HepG2 (cell line): ENCODE results near the gene CEBPE. TPM values are rescaled to one million over a fixed set of nuclear protein-coding genes. Genes with fewer than 3 reads are reported as not detected.

Experiments used
- ARHGAP35 ChIP-seq: sonication (generic); formaldehyde crosslinking; IDR thresholded peaks from 2 replicates; pipeline ENCODE4 v1.9.0; 2022; ENCODE audit warnings: mild to moderate bottlenecking, inconsistent platforms, moderate library complexity, missing genetic modification reagents, borderline replicate concordance
- ATF6 ChIP-seq: sonication (generic); formaldehyde crosslinking; conservative IDR thresholded peaks from 2 replicates; pipeline ENCODE4 v1.4.0; 2020; ENCODE audit warnings: missing genetic modification reagents
- BRD4 ChIP-seq: sonication (generic); formaldehyde crosslinking; IDR thresholded peaks from 2 replicates; pipeline ENCODE4 v1.4.0; 2020; ENCODE audit warnings: missing genetic modification reagents
- GLI4 ChIP-seq: sonication (generic); formaldehyde crosslinking; IDR thresholded peaks from 2 replicates; pipeline ENCODE4 v1.5.1; 2020; ENCODE audit warnings: missing genetic modification reagents, mild to moderate bottlenecking, moderate library complexity, borderline replicate concordance
- MBD4 ChIP-seq: IDR thresholded peaks from 2 replicates; pipeline ENCODE4 v1.6.1; 2012; ENCODE audit warnings: low read length, inconsistent platforms, borderline replicate concordance
- NFE2L1 ChIP-seq: sonication (generic); formaldehyde crosslinking; IDR thresholded peaks from 2 replicates; pipeline ENCODE4 v1.4.0; 2020; ENCODE audit warnings: missing genetic modification reagents, mild to moderate bottlenecking, borderline replicate concordance
- REST ChIP-seq, 2 experiments: IDR thresholded peaks; 2 replicates each; pipeline ENCODE4 v1.6.1; 2011 to 2012; ENCODE audit warnings: low read length in 2 of 2, borderline replicate concordance in 1 of 2, low read depth in 1 of 2, mild to moderate bottlenecking in 1 of 2, moderate library complexity in 1 of 2
- RFX5 ChIP-seq: IDR thresholded peaks from 2 replicates; pipeline ENCODE4 v1.6.1; 2011; ENCODE audit warnings: low read depth, low read length, improper control_type of control experiment
- SALL1 ChIP-seq: sonication (generic); formaldehyde crosslinking; IDR thresholded peaks from 2 replicates; pipeline ENCODE4 v1.8.0; 2022; ENCODE audit warnings: mild to moderate bottlenecking, missing genetic modification reagents
- U2AF2 ChIP-seq: fragments of 200-400 bp; formaldehyde crosslinking; IDR thresholded peaks from 2 replicates; pipeline ENCODE4 v1.6.1; 2017; ENCODE audit warnings: low read depth, mild to moderate bottlenecking, low read length
- YEATS4 ChIP-seq: sonication (generic); formaldehyde crosslinking; IDR thresholded peaks from 2 replicates; pipeline ENCODE4 v1.4.0; 2020; ENCODE audit warnings: missing genetic modification reagents, borderline replicate concordance
- ZBED4 ChIP-seq: sonication (generic); formaldehyde crosslinking; IDR thresholded peaks from 2 replicates; pipeline ENCODE4 v1.4.0; 2020; ENCODE audit warnings: missing genetic modification reagents, borderline replicate concordance
- ZBTB3 ChIP-seq: sonication (generic); formaldehyde crosslinking; IDR thresholded peaks from 2 replicates; pipeline ENCODE4 v1.4.0; 2020; ENCODE audit warnings: low read depth, mild to moderate bottlenecking, moderate library complexity, missing genetic modification reagents, borderline replicate concordance
- ZEB1 ChIP-seq: IDR thresholded peaks from 2 replicates; pipeline ENCODE4 v1.6.1; 2012; ENCODE audit warnings: mild to moderate bottlenecking, low read depth, inconsistent platforms; ENCODE audit not compliant: insufficient replicate concordance
- ZNF644 ChIP-seq: IDR thresholded peaks from 2 replicates; pipeline ENCODE4 v1.6.1; 2016; ENCODE audit warnings: low read depth
- ZNF761 ChIP-seq: sonication (generic); formaldehyde crosslinking; conservative IDR thresholded peaks from 2 replicates; pipeline ENCODE4 v1.4.0; 2020; ENCODE audit warnings: mild to moderate bottlenecking, missing genetic modification reagents
- ZNF770 ChIP-seq: sonication (generic); formaldehyde crosslinking; IDR thresholded peaks from 2 replicates; pipeline ENCODE4 v1.5.0; 2020; ENCODE audit warnings: mild to moderate bottlenecking, missing genetic modification reagents
- polyA plus RNA-seq, 8 experiments: library from polyadenylated mRNA; depleted of rRNA in 3 of 8; stranded (reverse) in 7 of 8; unstranded in 1 of 8; fragments of >200 nt; fragmentation: Illumina TruSeq in 4 of 8; extraction: Trizol in 4 of 8; gene quantifications; 2 replicates each; pipeline versions ENCODE4 v1.2.1 to v1.2.3, GENCODE V29; 2011 to 2016; ENCODE audit warnings: low read depth in 4 of 8, missing spikeins in 1 of 8, mixed read lengths in 1 of 8; ENCODE audit not compliant: insufficient read depth in 1 of 8
- total RNA-seq, 5 experiments: library from RNA; depleted of rRNA; stranded (reverse); fragments of >200 nt; fragmentation: Illumina TruSeq; extraction: Trizol; gene quantifications; 2 replicates each; pipeline ENCODE4 v1.2.3, GENCODE V29; 2016; ENCODE audit warnings: low read depth in 1 of 5

Gene CEBPE
- total and polyA plus RNA-seq, 2 of the 13 experiments (the other 11 are each of a cell fraction or from before 2014, with no cell fraction given): 0.09 to 0.11 TPM

GRCh38 chr14:23120541-23121251, 1.6 kb upstream of the CEBPE start (continued):
- TF ChIP-seq ZBED4 (CRISPR knock-in tag) (peak; percentile 84), REST (IDR thresholded peaks at IDR 0.05; ENCODE audit: borderline replicate concordance in 1 of 2, low read depth in 1 of 2, low read length in 2 of 2) (no peak), ZNF770 (no peak), SALL1 (CRISPR knock-in tag) (peak; percentile 93), ATF6 (CRISPR knock-in tag) (0 out of 2 replicates have a peak, but pooled peaks have one; percentile 86), ARHGAP35 (CRISPR knock-in tag) (peak; percentile 71; the same call in 1 of the 2 replicates), U2AF2 (no peak), GLI4 (CRISPR knock-in tag) (peak; percentile 53; the same call in 1 of the 2 replicates), YEATS4 (CRISPR knock-in tag) (no peak), RFX5 (no peak), BRD4 (CRISPR knock-in tag) (no peak), ZNF644 (CRISPR knock-in tag) (no peak), ZBTB3 (CRISPR knock-in tag) (no peak), ZEB1 (peak; percentile 29), NFE2L1 (CRISPR knock-in tag) (no peak), MBD4 (no peak), ZNF761 (CRISPR knock-in tag) (no peak)
